GM18508 (cell line): Measurements from ENCODE around the gene UGT1A3.

Source experiments
- ATAC-seq: cut with Tn5 transposase; IDR thresholded peaks from one replicate; pipeline ENCODE4 v1.9.1; 2021; ENCODE audit warnings: moderate number of reproducible peaks; ENCODE audit not compliant: insufficient read depth, unreplicated experiment

Gene UGT1A3

GRCh38 chr2:233754872-233755611, 26.2 kb downstream of the UGT1A3 start:
- ATAC-seq, result no peak

GRCh38 chr2:233756429-233757081, 27.7 kb downstream of the UGT1A3 start:
- no peak for ATAC-seq

- no peak for ATAC-seq
Measured at GRCh38 chr2:233758141-233758540, 29.3 kb downstream of the UGT1A3 start.

- no peak for ATAC-seq
Measured at GRCh38 chr2:233758849-233759248, 30.0 kb downstream of the UGT1A3 start.

- ATAC-seq, result no peak
Measured at GRCh38 chr2:233760043-233760442, 31.2 kb downstream of the UGT1A3 start, which contains the start of gene UGT1A1. UGT1A1 (plus strand) TSS chr2:233760270; CDS start chr2:233760288, 18 bp downstream.

- ATAC-seq, result no peak
Measured at GRCh38 chr2:233761040-233761769, 32.4 kb downstream of the UGT1A3 start.

GRCh38 chr2:233764264-233764663, 35.4 kb downstream of the UGT1A3 start:
- no peak for ATAC-seq

GRCh38 chr2:233764761-233765160, 35.9 kb downstream of the UGT1A3 start:
- no peak for ATAC-seq

GRCh38 chr2:233766416-233766815, 37.6 kb downstream of the UGT1A3 start:
- ATAC-seq, result no peak

GRCh38 chr2:233768076-233768475, 39.2 kb downstream of the UGT1A3 start:
- no peak for ATAC-seq

- ATAC-seq, result no peak
Measured at GRCh38 chr2:233769260-233769659, 40.4 kb downstream of the UGT1A3 start.

- ATAC-seq, result no peak
Measured at GRCh38 chr2:233772153-233772552, 43.3 kb downstream of the UGT1A3 start.

- ATAC-seq, result no peak
Measured at GRCh38 chr2:233772583-233772982, 43.7 kb downstream of the UGT1A3 start.

GRCh38 chr2:233773854-233774253, 45.0 kb downstream of the UGT1A3 start:
- no peak for ATAC-seq

GRCh38 chr2:233775414-233775813, 46.6 kb downstream of the UGT1A3 start:
- ATAC-seq, result no peak

GRCh38 chr2:233778030-233778429, 49.2 kb downstream of the UGT1A3 start, which contains the start of gene MROH2A:
MROH2A (plus strand) TSS chr2:233778330; CDS start chr2:233779359, 1,029 bp downstream.
- no peak for ATAC-seq

- no peak for ATAC-seq
Measured at GRCh38 chr2:233779722-233780121, 50.9 kb downstream of the UGT1A3 start.

GRCh38 chr2:233780771-233781170, 51.9 kb downstream of the UGT1A3 start:
- ATAC-seq, result no peak

GRCh38 chr2:233789554-233789953, 60.7 kb downstream of the UGT1A3 start:
- ATAC-seq, result no peak

GRCh38 chr2:233791151-233791882, 62.5 kb downstream of the UGT1A3 start:
- no peak for ATAC-seq
